ENCODE data around the gene SAMD15. TPM values are rescaled to one million over a fixed set of nuclear protein-coding genes. Genes with fewer than 3 reads are reported as not detected.
A peak's percentile ranks its signal among the peaks of the same experiment; 100 is the strongest.
"Not testable (repeated sequence)": the region's sequence is repeated elsewhere in the genome, so short reads cannot be mapped to it uniquely, and the experiment has no call there.

SAMD15 gene
- total RNA-seq, 1 experiment from 2014 or later = 1.4 TPM

DNA sequence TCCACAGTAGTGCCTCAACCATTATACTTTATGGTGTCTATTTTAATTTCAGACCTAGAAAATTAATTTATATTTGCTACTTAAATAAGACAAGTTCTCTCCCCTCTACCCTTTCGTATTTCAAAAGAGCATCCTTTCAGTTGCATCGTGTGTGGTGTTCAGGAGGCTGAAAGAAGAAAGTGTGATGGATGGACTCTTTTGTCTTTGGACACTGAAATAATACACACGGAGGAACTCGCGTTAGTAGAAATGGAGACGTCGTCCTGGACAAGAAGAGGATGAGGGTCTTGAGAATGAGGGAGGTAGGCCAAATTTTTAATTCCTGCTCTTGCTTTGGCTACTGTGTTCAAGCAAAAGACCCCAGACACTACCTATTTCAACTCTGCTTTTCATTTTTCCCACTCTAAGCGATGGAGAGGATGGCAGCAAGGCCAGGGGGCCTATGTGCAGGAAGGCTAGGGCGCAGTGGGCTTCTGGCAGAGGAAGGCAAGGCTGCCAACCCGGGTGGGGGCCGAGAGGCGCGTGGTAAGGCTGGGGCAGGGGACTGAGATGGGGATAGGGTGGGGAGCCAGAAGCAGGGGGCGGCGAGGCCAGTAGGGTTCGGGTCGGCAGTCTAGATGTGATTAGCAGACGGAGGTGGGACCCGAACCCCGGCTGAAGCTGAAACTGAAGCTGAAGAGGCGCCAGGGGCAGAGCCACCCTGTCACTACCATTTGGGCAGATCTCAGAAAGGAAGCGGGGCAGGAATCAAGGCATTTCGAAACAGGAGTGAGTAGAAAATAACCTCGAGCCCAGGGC lies 1.0 kb upstream of the SAMD15 start:
- DNase-seq (ENCODE audit: low read depth) = peak; percentile 24

GRCh38 chr14:77377502-77377844 lies 294 bp downstream of the SAMD15 start:
- no peak for DNase-seq (ENCODE audit: low read depth)

- DNase-seq (ENCODE audit: low read depth) = no peak
Measured at GRCh38 chr14:77378701-77379100, 1.5 kb downstream of the SAMD15 start.

DNA sequence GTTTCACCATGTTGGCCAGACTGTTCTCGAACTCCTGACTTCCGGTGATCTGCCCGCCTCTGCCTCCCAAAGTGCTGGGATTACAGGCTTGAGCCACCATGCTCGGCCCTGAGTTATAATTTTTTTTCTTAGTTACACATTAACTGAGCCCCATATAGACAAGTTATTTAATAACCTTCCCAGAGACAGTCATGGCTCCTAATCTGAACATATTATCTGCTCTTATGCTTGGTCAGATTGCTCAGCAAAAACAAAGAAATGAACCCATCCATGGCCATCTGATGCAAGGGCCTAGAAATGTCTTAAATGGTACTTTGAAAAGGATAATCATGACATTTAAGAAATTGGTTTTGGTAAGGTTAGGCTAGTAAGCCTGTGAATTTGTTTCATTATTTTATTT lies 13.0 kb downstream of the SAMD15 start:
- no peak for DNase-seq (ENCODE audit: low read depth)

DNA sequence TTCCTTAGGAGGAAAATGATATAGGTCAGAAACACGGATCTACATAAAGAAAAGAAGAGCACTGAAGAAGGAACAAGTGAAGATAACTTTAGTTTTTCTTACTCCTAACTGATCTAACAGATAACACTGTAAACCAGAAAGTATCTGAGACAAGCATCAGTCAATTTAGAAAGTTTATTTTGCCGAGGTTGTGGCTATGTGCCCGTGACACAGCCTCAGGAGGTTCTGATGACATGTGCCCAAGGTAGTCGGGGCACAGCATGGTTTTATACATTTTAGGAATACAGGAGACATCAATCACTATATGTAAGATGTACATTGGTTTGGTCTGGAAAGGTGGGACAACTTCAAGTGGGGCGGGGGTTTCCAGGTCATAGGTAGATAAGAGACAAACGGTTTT lies 23.0 kb downstream of the SAMD15 start:
- DNase-seq (ENCODE audit: low read depth) = no peak

- DNase-seq (ENCODE audit: low read depth) = no peak
Measured at GRCh38 chr14:77403768-77404167, 26.6 kb downstream of the SAMD15 start.

DNA sequence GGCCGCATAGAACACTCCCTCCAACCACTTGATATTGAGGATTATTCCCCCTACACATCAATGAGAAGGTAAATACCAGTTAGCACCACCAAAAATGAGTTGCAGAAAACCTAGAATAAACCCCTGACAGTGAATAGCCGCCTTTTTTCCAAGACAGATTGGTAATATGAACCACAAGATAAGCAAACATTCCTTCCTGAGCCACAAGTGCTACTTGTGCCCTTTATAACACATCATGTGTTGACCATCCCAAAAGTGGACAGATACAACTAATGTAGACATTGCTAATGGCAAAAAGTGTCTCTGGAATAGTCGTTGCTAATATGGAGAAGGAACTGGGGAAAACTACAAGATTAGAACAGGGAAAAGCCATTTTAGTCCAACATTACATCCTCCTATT lies 28.9 kb downstream of the SAMD15 start:
- no peak for DNase-seq (ENCODE audit: low read depth)

DNA sequence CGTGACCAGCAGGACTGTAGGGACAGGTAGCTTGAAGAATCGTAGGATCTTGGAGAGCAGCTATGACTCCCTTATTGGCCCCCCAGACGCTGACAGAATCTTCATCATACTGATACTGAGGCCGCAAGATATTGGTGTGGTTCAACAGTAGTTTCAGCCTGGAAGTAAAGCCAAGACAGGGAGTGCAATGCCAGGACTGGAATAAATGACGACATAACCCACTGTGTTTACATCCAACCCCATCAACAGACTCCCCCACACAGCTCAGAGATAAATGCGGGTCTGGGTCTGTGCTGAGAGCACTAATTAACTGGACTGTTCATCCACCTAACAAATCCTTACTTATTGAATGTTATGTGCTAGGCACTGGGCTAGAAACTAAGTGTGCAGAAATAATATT lies 29.5 kb downstream of the SAMD15 start:
- no peak for DNase-seq (ENCODE audit: low read depth)

DNA sequence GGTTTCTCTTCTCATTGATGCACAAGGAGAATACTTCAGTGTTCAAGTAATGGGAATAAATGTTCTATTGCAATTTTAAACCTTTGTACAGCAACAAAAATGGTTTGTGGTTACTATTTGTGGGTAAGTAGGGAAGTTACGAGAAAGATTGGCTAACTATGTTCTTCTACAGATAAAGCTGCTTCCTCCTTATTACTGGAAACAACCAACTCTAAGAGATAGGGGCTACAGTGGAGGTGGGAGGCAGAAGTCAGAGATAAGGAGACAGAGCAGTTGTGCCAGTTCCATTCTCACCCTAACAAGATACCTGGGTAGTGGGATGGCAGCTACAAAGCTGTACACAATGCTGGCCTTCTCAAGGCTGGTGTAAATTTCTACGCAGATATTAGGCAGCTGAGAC lies 30.0 kb downstream of the SAMD15 start:
- DNase-seq (ENCODE audit: low read depth) = no peak

DNA sequence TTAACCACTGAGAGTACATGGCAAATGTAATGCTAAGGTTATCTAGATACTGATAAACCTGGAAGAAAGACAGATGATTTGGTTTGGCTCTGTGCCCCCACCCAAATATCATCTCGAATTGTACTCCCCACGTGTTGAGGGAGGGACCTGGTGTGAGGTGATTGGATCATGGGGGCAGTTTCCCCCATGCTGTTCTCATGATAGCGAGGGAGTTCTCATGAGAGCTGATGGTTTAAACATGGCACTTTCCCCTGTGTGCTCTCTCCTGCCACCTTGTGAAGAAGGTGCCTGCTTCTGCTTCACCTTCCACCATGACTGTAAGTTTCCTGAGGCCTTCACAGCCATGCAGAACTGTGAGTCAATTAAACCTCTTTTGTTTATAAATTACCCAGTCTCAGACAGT lies 32.0 kb downstream of the SAMD15 start:
- peak; percentile 16 for DNase-seq (ENCODE audit: low read depth)

- DNase-seq (ENCODE audit: low read depth) = not testable (repeated sequence)
Measured at GRCh38 chr14:77415403-77416030, 38.3 kb downstream of the SAMD15 start.

DNA sequence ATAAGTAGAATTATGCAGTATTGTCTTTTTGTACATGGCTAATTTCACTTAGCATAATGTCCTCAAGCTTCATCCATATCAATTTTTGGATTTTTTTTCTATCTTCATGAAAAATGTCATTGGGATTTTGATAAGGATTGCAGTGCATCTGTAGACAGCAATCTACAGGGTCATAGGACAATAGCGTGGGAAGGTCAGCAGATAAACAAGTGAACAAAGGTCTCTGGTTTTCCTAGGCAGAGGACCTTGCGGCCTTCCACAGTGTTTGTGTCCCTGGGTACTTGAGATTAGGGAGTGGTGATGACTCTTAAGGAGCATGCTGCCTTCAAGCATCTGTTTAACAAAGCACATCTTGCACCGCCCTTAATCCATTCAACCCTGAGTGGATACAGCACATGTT lies 38.9 kb downstream of the SAMD15 start:
- DNase-seq (ENCODE audit: low read depth) = not testable (repeated sequence)

DNA sequence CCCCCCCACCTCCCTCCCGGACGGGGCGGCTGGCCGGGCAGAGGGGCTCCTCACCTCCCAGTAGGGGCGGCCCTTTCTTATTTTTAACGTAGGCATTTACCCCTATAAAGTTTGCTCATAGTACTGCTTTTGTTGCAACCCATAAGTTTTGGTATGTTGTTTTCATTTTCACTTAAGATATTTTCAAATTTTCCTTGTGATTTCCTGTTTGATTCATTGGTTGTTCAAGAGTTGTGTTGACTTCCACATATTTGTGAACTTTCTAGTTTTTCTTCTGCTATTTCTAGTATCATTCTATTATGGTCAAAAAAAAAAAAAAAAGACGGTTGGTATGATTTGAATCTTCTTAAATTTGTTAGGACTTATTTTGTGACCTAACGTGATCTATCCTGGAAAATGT lies 39.7 kb downstream of the SAMD15 start:
- no peak for DNase-seq (ENCODE audit: low read depth)

GRCh38 chr14:77421201-77421600 lies 44.0 kb downstream of the SAMD15 start:
- no peak for DNase-seq (ENCODE audit: low read depth)

DNA sequence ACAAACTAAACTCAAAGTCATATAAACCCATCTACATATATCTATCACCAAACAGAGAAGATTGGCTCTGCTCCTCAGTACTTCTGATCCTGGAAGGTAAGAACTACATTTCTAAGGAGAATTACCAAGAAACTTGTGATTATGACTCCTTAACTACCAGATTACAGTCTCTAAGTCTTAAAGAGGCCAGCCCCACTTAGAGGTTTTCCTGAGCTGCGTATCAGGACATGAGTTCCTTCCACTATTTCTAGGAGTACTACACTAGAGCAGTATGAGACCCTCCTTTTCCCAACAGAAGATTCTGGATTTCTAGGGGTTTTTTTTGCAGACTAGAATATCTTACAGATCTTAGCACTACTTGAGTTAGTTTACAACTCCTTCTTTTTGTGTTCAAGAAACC lies 46.2 kb downstream of the SAMD15 start, which contains the start of gene NOXRED1:
Gene NOXRED1, minus strand, starts transcription at position 101 of the 400 bp plus-strand sequence. CDS start 634 bp downstream, outside the sequence.
- DNase-seq (ENCODE audit: low read depth) = no peak

- DNase-seq (ENCODE audit: low read depth) = no peak
Measured at GRCh38 chr14:77424862-77425261, 47.7 kb downstream of the SAMD15 start.

GRCh38 chr14:77426396-77426795 lies 49.2 kb downstream of the SAMD15 start:
- DNase-seq (ENCODE audit: low read depth) = no peak

DNA sequence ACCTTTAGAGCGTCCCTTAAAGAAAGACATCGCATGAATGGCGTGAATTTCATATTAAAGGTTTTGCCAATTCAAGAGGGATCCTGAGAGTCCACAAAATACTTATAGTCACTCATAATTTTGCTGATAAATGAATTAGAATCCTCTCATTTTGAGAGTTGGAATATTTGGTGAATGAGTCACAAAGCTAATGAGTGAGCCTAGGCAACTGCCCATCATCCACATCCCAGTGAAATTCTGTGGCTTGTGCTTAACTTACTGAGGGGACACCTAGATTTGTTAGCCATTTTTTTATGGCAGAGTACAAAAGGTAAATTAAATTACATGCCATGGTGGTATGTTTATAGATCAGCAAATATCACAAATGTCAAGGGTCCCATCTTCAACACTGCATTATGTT lies 58.9 kb downstream of the SAMD15 start:
- peak; percentile 39 for DNase-seq (ENCODE audit: low read depth)

DNA sequence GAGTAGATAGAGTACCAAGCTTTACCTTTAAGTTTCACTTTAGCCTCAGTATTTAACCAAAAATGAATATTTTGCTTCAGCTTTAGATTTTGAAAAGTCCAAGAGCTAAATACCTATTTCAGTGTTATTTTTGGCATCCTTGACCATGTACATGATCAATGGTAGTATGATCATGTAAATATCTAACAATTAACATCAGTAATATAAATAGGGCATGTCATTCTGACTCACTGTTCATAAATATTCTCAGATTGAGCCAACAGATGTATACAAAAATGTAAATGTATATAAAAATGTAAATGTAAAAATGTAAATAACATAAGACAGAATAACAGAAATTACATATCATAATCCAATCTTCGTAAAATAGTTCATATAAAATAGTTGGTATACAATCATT lies 61.4 kb downstream of the SAMD15 start:
- DNase-seq (ENCODE audit: low read depth) = no peak

DNA sequence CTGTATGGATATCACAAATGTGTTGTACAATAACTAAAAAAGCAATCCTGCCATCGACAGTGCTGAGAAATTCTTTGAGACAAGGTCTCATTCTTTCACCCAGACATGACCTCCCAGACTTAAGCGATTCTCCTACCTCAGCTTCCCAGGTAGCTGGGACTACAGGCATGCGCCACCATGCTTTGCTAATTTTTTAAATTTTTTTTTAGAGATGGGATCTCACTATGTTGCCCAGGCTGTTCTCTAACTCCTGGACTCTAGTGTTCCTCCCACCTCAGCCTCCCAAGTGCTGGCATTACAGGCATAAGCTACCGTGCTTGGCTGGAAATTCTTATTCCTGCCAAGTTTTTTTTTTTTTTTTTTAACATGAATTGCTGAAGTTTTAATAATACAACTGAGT lies 62.7 kb downstream of the SAMD15 start:
- DNase-seq (ENCODE audit: low read depth) = no peak
